ENCODE data around the gene SRC. TPM values are rescaled to one million over a fixed set of nuclear protein-coding genes. Genes with fewer than 3 reads are reported as not detected.

SRC gene
- total RNA-seq, 4 donors from 2014 or later = 27.5 to 52.2 (median 42.3) TPM

- TF ChIP-seq EP300 (IDR thresholded peaks at IDR 0.05) (no peak), POLR2AphosphoS5 (IDR thresholded peaks at IDR 0.05) (no peak), POLR2A (IDR thresholded peaks at IDR 0.05; ENCODE audit: low read depth) (no peak)
- TF ChIP-seq, protein P1, sequence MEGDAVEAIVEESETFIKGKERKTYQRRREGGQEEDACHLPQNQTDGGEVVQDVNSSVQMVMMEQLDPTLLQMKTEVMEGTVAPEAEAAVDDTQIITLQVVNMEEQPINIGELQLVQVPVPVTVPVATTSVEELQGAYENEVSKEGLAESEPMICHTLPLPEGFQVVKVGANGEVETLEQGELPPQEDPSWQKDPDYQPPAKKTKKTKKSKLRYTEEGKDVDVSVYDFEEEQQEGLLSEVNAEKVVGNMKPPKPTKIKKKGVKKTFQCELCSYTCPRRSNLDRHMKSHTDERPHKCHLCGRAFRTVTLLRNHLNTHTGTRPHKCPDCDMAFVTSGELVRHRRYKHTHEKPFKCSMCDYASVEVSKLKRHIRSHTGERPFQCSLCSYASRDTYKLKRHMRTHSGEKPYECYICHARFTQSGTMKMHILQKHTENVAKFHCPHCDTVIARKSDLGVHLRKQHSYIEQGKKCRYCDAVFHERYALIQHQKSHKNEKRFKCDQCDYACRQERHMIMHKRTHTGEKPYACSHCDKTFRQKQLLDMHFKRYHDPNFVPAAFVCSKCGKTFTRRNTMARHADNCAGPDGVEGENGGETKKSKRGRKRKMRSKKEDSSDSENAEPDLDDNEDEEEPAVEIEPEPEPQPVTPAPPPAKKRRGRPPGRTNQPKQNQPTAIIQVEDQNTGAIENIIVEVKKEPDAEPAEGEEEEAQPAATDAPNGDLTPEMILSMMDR (IDR thresholded peaks at IDR 0.05) = no peak
- peaks cover 4 to 70% (median 43%) of the 10 kb centered on the region in 4 donors for H3K4me1 ChIP-seq
- peaks cover 0 to 10% (median 0%) of the 10 kb centered on the region in 4 donors for H3K27me3 ChIP-seq
- DNase-seq (ENCODE audit: extremely low spot score) = no peak
- no peaks in the 10 kb centered on the region for H3K9me3 ChIP-seq
- WGBS = 77% methylated on average over 11 of the region's 11 CpGs
- H3K4me3 ChIP-seq = no peak overlapping the region
- peaks cover 0 to 23% (median 11%) of the 10 kb centered on the region in 4 donors for H3K36me3 ChIP-seq
- intact Hi-C loops (cut with DNase I) = loop anchor here (5.0 kb wide), 2 partner anchors 34 to 56 kb away; no protein-coding TSS in a partner anchor
- H3K27ac ChIP-seq (replicated peaks in 1 of 4) = peak overlapping the region; percentile 4 to 91 (median 54)
Measured at GRCh38 chr20:37347891-37348791, 2.2 kb downstream of the SRC start.

- H3K27ac ChIP-seq (replicated peaks in 1 of 4) = peak overlapping the region in 3 of 4 donors; percentile 31 to 91 (median 86)
- H3K9me3 ChIP-seq = no peaks in the 10 kb centered on the region
- peaks cover 0 to 10% (median 0%) of the 10 kb centered on the region in 4 donors for H3K27me3 ChIP-seq
- H3K4me1 ChIP-seq = peaks cover 4 to 77% (median 44%) of the 10 kb centered on the region in 4 donors
- no peak for DNase-seq (ENCODE audit: extremely low spot score)
- TF ChIP-seq POLR2AphosphoS5 (IDR thresholded peaks at IDR 0.05) (no peak), POLR2A (IDR thresholded peaks at IDR 0.05; ENCODE audit: low read depth) (no peak), EP300 (IDR thresholded peaks at IDR 0.05) (no peak)
- TF ChIP-seq, protein P1 (IDR thresholded peaks at IDR 0.05) = no peak
- H3K36me3 ChIP-seq = peaks cover 0 to 31% (median 14%) of the 10 kb centered on the region in 4 donors
- WGBS = 88% methylated on average over 7 of the region's 7 CpGs
- no peak overlapping the region for H3K4me3 ChIP-seq
- intact Hi-C loops (cut with DNase I) = loop anchor here (5.0 kb wide), 2 partner anchors 33 to 57 kb away; no protein-coding TSS in a partner anchor
Measured at GRCh38 chr20:37348792-37349516, 3.0 kb downstream of the SRC start.

DNA sequence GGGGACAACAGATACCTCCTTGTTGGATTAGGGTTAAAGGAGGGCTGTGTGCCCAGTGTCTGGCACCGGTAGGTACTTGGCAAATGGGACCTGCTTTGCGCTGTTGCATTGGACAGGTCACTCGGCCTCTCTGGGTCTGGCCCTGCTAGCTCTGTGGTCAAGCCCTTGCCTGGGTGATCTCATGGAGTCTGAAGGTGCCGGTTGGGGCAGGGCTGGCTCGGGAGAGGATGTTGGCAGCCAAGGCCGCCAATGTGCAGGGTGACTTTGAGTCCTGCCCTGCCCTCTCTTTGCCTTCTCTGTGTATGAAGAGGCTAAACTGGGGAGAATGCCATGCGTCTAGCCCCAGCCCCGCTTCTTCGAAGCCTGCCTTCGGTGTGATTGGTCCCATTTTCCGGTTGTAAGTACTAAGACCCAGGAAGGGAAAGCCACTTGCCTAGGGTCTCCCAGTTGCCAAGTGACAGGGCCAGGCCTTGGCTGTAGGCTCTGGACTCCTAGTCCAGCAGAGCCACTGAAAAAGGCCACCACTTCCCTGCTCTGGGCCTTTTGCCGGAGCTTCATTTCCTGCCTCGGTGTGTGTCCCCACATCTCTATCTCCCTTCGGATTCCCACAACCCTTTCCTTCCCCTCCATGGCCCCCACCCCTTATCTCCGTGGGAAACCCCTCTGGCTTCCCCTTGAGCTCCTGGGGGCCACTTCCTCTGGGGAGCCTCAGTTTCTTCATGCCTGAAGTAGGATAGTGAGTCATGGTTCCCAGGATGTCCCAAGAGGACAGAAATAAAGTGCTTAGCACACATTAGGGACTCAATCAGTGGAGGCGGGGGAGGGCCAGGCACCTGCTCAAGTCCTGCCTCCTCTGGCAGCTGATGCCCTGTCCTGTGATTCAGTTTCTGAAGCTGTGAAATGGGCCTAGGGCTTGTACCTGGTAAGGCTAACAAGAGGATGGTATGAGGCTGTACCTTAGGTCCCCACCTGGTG, 3.9 kb downstream of the SRC start:
- peaks cover 0 to 33% (median 17%) of the 10 kb centered on the region in 4 donors for H3K36me3 ChIP-seq
- no peak overlapping the region for H3K4me3 ChIP-seq
- no peak for DNase-seq (ENCODE audit: extremely low spot score)
- peaks cover 0 to 10% (median 0%) of the 10 kb centered on the region in 4 donors for H3K27me3 ChIP-seq
- no peak for TF ChIP-seq POLR2AphosphoS5 (IDR thresholded peaks at IDR 0.05)
- TF ChIP-seq, protein P1 (IDR thresholded peaks at IDR 0.05) = no peak
- TF ChIP-seq EP300 (IDR thresholded peaks at IDR 0.05) = no peak
- TF ChIP-seq POLR2A (IDR thresholded peaks at IDR 0.05; ENCODE audit: low read depth) = no peak
- no peaks in the 10 kb centered on the region for H3K9me3 ChIP-seq
- H3K27ac ChIP-seq (replicated peaks in 1 of 4) = peak overlapping the region in 2 of 4 donors; percentile 6 to 31
- intact Hi-C loops (cut with DNase I) = loop anchor here (5.0 kb wide), 2 partner anchors 32 to 58 kb away; no protein-coding TSS in a partner anchor
- 74% methylated on average over 13 of the region's 16 CpGs for WGBS
- peaks cover 4 to 86% (median 52%) of the 10 kb centered on the region in 4 donors for H3K4me1 ChIP-seq

Measured in esophagus muscularis mucosa (tissue), 4 donors.